DMS53 treated with DMSO at 0.1 percent for 48 hours (cell line): ENCODE measurements around the gene OR2AJ1.

Experiments used
- DNase-seq: peaks from one replicate; lab custom pipeline; 2025; ENCODE audit not compliant: unreplicated experiment; lab: John Stamatoyannopoulos, UW

OR2AJ1 gene

GRCh38 chr1:247924868-247925267, at the start of gene OR2AJ1:
TSS of gene OR2AJ1 (plus strand) at chr1:247924889. CDS start at chr1:247933769, 8,880 bp downstream.
- DNase-seq: no peak

- DNase-seq: no peak
These were observed 41.3 kb upstream of the OR2AJ1 start for GRCh38 chr1:247883346-247883745.

- DNase-seq: no peak
These were observed 39.8 kb upstream of the OR2AJ1 start for GRCh38 chr1:247884797-247885413.

- no peak for DNase-seq
These were observed 29.5 kb upstream of the OR2AJ1 start, which contains the start of gene OR2W3 for GRCh38 chr1:247895163-247895637. TSS of gene OR2W3 (plus strand) at chr1:247895587. CDS start at chr1:247895587, 0 bp downstream.

- DNase-seq: no peak
These were observed 28.7 kb upstream of the OR2AJ1 start for GRCh38 chr1:247895976-247896375.

- DNase-seq: no peak
These were observed 20.6 kb upstream of the OR2AJ1 start for GRCh38 chr1:247904122-247904521.

- DNase-seq: no peak
These were observed 19.5 kb upstream of the OR2AJ1 start for GRCh38 chr1:247905181-247905580.

- DNase-seq: no peak
These were observed 18.7 kb upstream of the OR2AJ1 start for GRCh38 chr1:247905910-247906503.

GRCh38 chr1:247906504-247907047, 18.1 kb upstream of the OR2AJ1 start:
- DNase-seq: peak; percentile 59

GRCh38 chr1:247908766-247909165, 15.9 kb upstream of the OR2AJ1 start:
- no peak for DNase-seq

GRCh38 chr1:247913786-247914185, 10.9 kb upstream of the OR2AJ1 start:
- no peak for DNase-seq

GRCh38 chr1:247914941-247915662, 9.6 kb upstream of the OR2AJ1 start:
- DNase-seq: no peak

- no peak for DNase-seq
These were observed 4.7 kb upstream of the OR2AJ1 start, which contains the start of gene OR2T8 for GRCh38 chr1:247919952-247920351. TSS of gene OR2T8 (plus strand) at chr1:247920252. CDS start at chr1:247921018, 766 bp downstream.

GRCh38 chr1:247923941-247924340, 748 bp upstream of the OR2AJ1 start:
- no peak for DNase-seq

- DNase-seq: no peak
These were observed 9.3 kb downstream of the OR2AJ1 start for GRCh38 chr1:247933989-247934388.

GRCh38 chr1:247935781-247936180, 11.1 kb downstream of the OR2AJ1 start:
- no peak for DNase-seq

- peak; percentile 17 for DNase-seq
These were observed 11.7 kb downstream of the OR2AJ1 start for GRCh38 chr1:247936415-247936814.

- peak; percentile 92 for DNase-seq
These were observed 12.5 kb downstream of the OR2AJ1 start for GRCh38 chr1:247936965-247937734.

GRCh38 chr1:247942624-247943023, 17.9 kb downstream of the OR2AJ1 start:
- DNase-seq: no peak

- no peak for DNase-seq
These were observed 23.9 kb downstream of the OR2AJ1 start, which contains the start of gene OR2L8 for GRCh38 chr1:247948558-247948957. TSS of gene OR2L8 (plus strand) at chr1:247948858. CDS start at chr1:247948858, 0 bp downstream.

- DNase-seq: no peak
These were observed 28.7 kb downstream of the OR2AJ1 start for GRCh38 chr1:247953408-247953807.
